ENCODE results near the gene SORBS2. TPM values are rescaled to one million over a fixed set of nuclear protein-coding genes. Genes with fewer than 3 reads are reported as not detected.
A peak's percentile ranks its signal among the peaks of the same experiment; 100 is the strongest.

The SORBS2 gene
- total and polyA plus RNA-seq, 9 donors: 17.4 to 204 (median 32.7) TPM

GRCh38 chr4:185809533-185810071 lies 2.4 kb downstream of the SORBS2 start:
- H3K27me3 ChIP-seq: no peaks in the 10 kb centered on the region
- no peak for DNase-seq
- no peaks in the 10 kb centered on the region for H3K9me3 ChIP-seq
- TF ChIP-seq CTCF (IDR thresholded peaks at IDR 0.05) (no peak), EP300 (IDR thresholded peaks at IDR 0.05) (no peak), POLR2A (IDR thresholded peaks at IDR 0.05) (no peak)
- H3K27ac ChIP-seq: no peak overlapping the region
- H3K4me3 ChIP-seq: peak overlapping the region; percentile 7
- no peaks in the 10 kb centered on the region for H3K4me1 ChIP-seq (ENCODE audit: insufficient read depth)
- H3K36me3 ChIP-seq: no peaks in the 10 kb centered on the region
- 19 to 54% (median 30%) methylated on average over 4 of the region's 4 CpGs for whole genome bisulfite sequencing, 3 donors
- intact Hi-C loops (cut with DNase I): no loop called here

- Histone ChIP-seq H3K4me1 (ENCODE audit: insufficient read depth) (no peaks in the 10 kb centered on the region), H3K27ac (no peak overlapping the region), H3K27me3 (no peaks in the 10 kb centered on the region), H3K9me3 (no peaks in the 10 kb centered on the region), H3K36me3 (no peaks in the 10 kb centered on the region), H3K4me3 (no peak overlapping the region)
- intact Hi-C loops (cut with DNase I): no loop called here
- TF ChIP-seq EP300 (IDR thresholded peaks at IDR 0.05) (no peak), CTCF (IDR thresholded peaks at IDR 0.05) (no peak), POLR2A (IDR thresholded peaks at IDR 0.05) (no peak)
- WGBS, 3 donors: 3 to 45% (median 14%) methylated on average over 1 of the region's 1 CpG
- no peak for DNase-seq
These were observed 2.9 kb downstream of the SORBS2 start for GRCh38 chr4:185809121-185809520.

GRCh38 chr4:185805979-185806378 lies 6.0 kb downstream of the SORBS2 start:
- TF ChIP-seq CTCF (IDR thresholded peaks at IDR 0.05) (no peak), EP300 (IDR thresholded peaks at IDR 0.05) (no peak), POLR2A (IDR thresholded peaks at IDR 0.05) (no peak)
- no peak for DNase-seq
- no peaks in the 10 kb centered on the region for H3K4me1 ChIP-seq (ENCODE audit: insufficient read depth)
- H3K27ac ChIP-seq: no peak overlapping the region
- no peaks in the 10 kb centered on the region for H3K9me3 ChIP-seq
- no peaks in the 10 kb centered on the region for H3K27me3 ChIP-seq
- no peak overlapping the region for H3K4me3 ChIP-seq
- H3K36me3 ChIP-seq: no peaks in the 10 kb centered on the region
- WGBS, 3 donors: 93 to 96% (median 94%) methylated on average over 4 of the region's 4 CpGs
- intact Hi-C loops (cut with DNase I): no loop called here

- DNase-seq: no peak
- Histone ChIP-seq H3K36me3 (no peaks in the 10 kb centered on the region), H3K4me1 (ENCODE audit: insufficient read depth) (no peaks in the 10 kb centered on the region), H3K9me3 (no peaks in the 10 kb centered on the region), H3K4me3 (no peak overlapping the region), H3K27me3 (no peaks in the 10 kb centered on the region), H3K27ac (no peak overlapping the region)
- WGBS, 3 donors: 95 to 96% (median 96%) methylated on average over 9 of the region's 9 CpGs
- TF ChIP-seq EP300 (IDR thresholded peaks at IDR 0.05) (no peak), CTCF (IDR thresholded peaks at IDR 0.05) (no peak), POLR2A (IDR thresholded peaks at IDR 0.05) (no peak)
- intact Hi-C loops (cut with DNase I): no loop called here
These were observed 6.7 kb downstream of the SORBS2 start for GRCh38 chr4:185805262-185805802.
